Esophagus squamous epithelium (tissue), 5 donors: ENCODE results near the gene PURA. TPM values are rescaled to one million over a fixed set of nuclear protein-coding genes. Genes with fewer than 3 reads are reported as not detected.

Experiments used
- DNase-seq: peaks from one replicate; lab custom pipeline; 2025; lab: John Stamatoyannopoulos, UW
- H3K27ac ChIP-seq, 4 donors: fragments of 200-600 bp; sonication (generic); one replicate each; pipeline ENCODE4 v1.5.1; 2016 to 2019; ENCODE audit warnings: mild to moderate bottlenecking in 1 of 4
- H3K27me3 ChIP-seq, 4 donors: fragments of 200-600 bp; sonication (generic); 1 replicate in 3 of 4; 2 replicates in 1 of 4; pipeline versions ENCODE4 v1.5.1 to v1.6.0; 2017 to 2021; ENCODE audit warnings: antibody characterized with exemption in 1 of 4
- H3K36me3 ChIP-seq, 3 donors: fragments of 200-600 bp; sonication (generic); one replicate each; pipeline ENCODE4 v1.5.1; 2016 to 2019
- H3K4me1 ChIP-seq, 3 donors: fragments of 200-600 bp; sonication (generic); one replicate each; pipeline ENCODE4 v1.5.1; 2017 to 2019
- H3K4me3 ChIP-seq, 4 donors: fragments of 200-600 bp; sonication (generic); 1 replicate in 3 of 4; 2 replicates in 1 of 4; pipeline ENCODE4 v1.5.1; 2016 to 2019; ENCODE audit warnings: mild to moderate bottlenecking in 2 of 4, moderate library complexity in 1 of 4
- H3K9me3 ChIP-seq, 3 donors: fragments of 200-600 bp; sonication (generic); one replicate each; pipeline ENCODE4 v1.5.1; 2016 to 2019
- POLR2A ChIP-seq, 4 donors: fragments of 450-650 bp; IDR thresholded peaks; one replicate each; pipeline ENCODE4 v1.6.1; 2017; ENCODE audit warnings: antibody characterized with exemption in 4 of 4, mild to moderate bottlenecking in 4 of 4, moderate library complexity in 3 of 4
- WGBS, 2 donors: methylation state at CpG; one replicate each; pipeline ENCODE4 v1.1.5; 2018; 5-methylcytosine and 5-hydroxymethylcytosine counted together
- intact Hi-C: fragments of 100-400 bp; cut with DNase I; formaldehyde crosslinking; loops from one replicate; pipeline ENCODE4 v1.15.0; 2022
- total RNA-seq, 4 donors: library from RNA; depleted of rRNA; stranded (reverse); fragments of >200 nt; gene quantifications; one replicate each; pipeline ENCODE4 v1.1.0, GENCODE V29; 2016
- TF ChIP-seq, protein P1 (sequence below), 6 experiments: fragments of 450-650 bp in 4 of 6; fragments of 200-600 bp in 2 of 6; sonication (generic) in 2 of 6; IDR thresholded peaks; one replicate each; pipeline ENCODE4 v1.5.1; 2016 to 2019; ENCODE audit warnings: antibody characterized with exemption in 6 of 6, mild to moderate bottlenecking in 4 of 6, moderate library complexity in 4 of 6
- donor health status: DM: yes; HTN: yes; CAD: no.

Gene PURA
- 10 to 100 TPM in 2 of 4 donors, 1 to 10 TPM in 2; 8.2 to 18.9 (median 10.6) TPM for total RNA-seq

DNA sequence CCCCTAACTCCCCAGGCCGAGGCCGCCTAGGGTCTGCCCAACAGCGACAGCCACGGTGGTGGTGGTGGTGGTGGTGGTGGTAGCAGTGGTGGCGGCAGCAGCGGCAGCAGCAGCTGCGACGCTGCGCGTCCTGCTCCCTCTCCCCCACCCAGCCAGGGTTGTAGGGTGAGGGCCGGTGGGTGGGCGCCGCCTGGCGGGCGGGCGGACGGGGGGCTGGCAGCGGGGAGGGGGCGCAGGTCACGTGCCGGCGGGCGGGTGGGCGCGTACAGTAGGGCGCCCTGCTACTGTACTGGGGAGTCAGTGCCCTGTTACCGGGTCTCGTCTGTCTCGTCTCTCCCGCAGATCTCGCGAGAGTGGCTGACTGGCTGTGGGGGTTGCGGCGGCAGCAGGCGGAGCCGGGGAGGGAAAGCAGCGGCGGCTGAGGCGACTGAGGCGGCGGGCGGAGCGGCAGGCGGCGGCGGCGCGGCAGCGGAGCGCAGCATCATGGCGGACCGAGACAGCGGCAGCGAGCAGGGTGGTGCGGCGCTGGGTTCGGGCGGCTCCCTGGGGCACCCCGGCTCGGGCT lies at the start of gene PURA:
Gene PURA, plus strand, starts transcription at position 411 of the 565 bp plus-strand sequence. Its CDS starts 73 bp downstream, at position 484.
- no peaks in the 10 kb centered on the region for H3K27me3 ChIP-seq
- WGBS, 2 donors, result 0% methylated on average over 2 of the region's 60 CpGs; no CpG with 5 or more reads in 1 of the 2 donors
- intact Hi-C loops, result no loop called here
- peaks cover 34 to 84% (median 40%) of the 10 kb centered on the region in 3 donors for H3K4me1 ChIP-seq
- H3K9me3 ChIP-seq, result no peaks in the 10 kb centered on the region
- peak within 1 kb of the TSS; percentile 54 to 93 (median 86) for H3K4me3 ChIP-seq
- H3K36me3 ChIP-seq, result no peaks in the 10 kb centered on the region
- DNase-seq, result peak; percentile 70
- TF ChIP-seq, protein P1, sequence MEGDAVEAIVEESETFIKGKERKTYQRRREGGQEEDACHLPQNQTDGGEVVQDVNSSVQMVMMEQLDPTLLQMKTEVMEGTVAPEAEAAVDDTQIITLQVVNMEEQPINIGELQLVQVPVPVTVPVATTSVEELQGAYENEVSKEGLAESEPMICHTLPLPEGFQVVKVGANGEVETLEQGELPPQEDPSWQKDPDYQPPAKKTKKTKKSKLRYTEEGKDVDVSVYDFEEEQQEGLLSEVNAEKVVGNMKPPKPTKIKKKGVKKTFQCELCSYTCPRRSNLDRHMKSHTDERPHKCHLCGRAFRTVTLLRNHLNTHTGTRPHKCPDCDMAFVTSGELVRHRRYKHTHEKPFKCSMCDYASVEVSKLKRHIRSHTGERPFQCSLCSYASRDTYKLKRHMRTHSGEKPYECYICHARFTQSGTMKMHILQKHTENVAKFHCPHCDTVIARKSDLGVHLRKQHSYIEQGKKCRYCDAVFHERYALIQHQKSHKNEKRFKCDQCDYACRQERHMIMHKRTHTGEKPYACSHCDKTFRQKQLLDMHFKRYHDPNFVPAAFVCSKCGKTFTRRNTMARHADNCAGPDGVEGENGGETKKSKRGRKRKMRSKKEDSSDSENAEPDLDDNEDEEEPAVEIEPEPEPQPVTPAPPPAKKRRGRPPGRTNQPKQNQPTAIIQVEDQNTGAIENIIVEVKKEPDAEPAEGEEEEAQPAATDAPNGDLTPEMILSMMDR (IDR thresholded peaks at IDR 0.05), result peak in 1 of 6 experiments; percentile 29
- peak in 2 of 4 donors; percentile 72 to 89 for TF ChIP-seq POLR2A (IDR thresholded peaks at IDR 0.05)
- peak within 1 kb of the TSS; percentile 92 to 97 (median 96) for H3K27ac ChIP-seq

DNA sequence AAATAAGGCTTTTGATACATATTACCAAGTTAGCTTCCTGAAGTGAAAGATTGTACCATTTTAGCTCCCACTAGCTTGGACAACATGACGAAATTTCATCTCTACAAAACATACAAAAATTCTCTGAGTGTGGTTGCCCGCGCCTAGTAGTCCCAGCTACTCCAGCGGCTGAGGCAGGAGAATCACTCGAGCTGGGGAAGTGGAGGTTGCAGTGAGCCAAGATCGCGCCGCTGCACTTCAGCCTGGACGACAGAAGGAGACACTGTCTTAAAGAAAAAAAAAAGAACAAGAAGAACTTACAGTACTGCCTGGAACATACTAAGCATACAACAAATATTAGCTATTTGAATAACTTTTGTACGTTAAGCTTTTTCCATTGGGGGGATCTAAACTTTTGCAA lies 41.1 kb upstream of the PURA start:
- Histone ChIP-seq H3K27me3 (peaks cover 0 to 8% (median 0%) of the 10 kb centered on the region in 4 donors), H3K4me1 (peaks cover 0 to 3% (median 0%) of the 10 kb centered on the region in 3 donors), H3K9me3 (no peaks in the 10 kb centered on the region), H3K4me3 (no peak overlapping the region), H3K27ac (no peak overlapping the region), H3K36me3 (no peaks in the 10 kb centered on the region)
- no peak for TF ChIP-seq POLR2A (IDR thresholded peaks at IDR 0.05)
- TF ChIP-seq, protein P1 (IDR thresholded peaks at IDR 0.05), result no peak
- 52 to 64% methylated on average over 10 of the region's 10 CpGs for WGBS, 2 donors
- no peak for DNase-seq
- intact Hi-C loops, result loop anchor here (5.0 kb wide), 1 partner anchor 84 kb away; no protein-coding TSS in a partner anchor

DNA sequence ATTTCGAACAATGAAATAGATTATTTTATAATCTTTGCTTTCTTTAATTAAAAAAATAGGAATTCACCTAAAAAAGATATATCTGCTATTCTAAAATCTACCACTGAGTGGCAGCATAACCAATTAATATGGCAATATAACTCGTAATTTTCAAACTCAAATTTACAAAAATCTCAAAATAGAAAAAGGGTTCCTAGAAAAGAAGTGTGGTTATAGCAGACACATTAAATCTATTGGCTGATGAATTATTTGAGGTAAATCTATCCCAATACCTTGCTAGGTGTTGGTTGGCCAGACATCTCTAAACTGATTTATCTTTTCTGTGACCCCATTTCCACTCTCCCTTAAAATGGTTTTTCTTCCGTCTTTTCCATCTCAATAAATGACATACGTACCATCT lies 40.6 kb upstream of the PURA start:
- WGBS, 2 donors, result 10 to 16% methylated on average over 4 of the region's 4 CpGs
- H3K9me3 ChIP-seq, result no peaks in the 10 kb centered on the region
- H3K36me3 ChIP-seq, result no peaks in the 10 kb centered on the region
- H3K4me3 ChIP-seq, result no peak overlapping the region
- TF ChIP-seq POLR2A (IDR thresholded peaks at IDR 0.05), result no peak
- TF ChIP-seq, protein P1 (IDR thresholded peaks at IDR 0.05), result peak in 5 of 6 experiments; percentile 34 to 76 (median 71)
- no peak for DNase-seq
- peaks cover 0 to 8% (median 0%) of the 10 kb centered on the region in 4 donors for H3K27me3 ChIP-seq
- H3K4me1 ChIP-seq, result peaks cover 0 to 3% (median 0%) of the 10 kb centered on the region in 3 donors
- intact Hi-C loops, result loop anchor here (5.0 kb wide), 1 partner anchor 84 kb away; no protein-coding TSS in a partner anchor
- no peak overlapping the region for H3K27ac ChIP-seq

DNA sequence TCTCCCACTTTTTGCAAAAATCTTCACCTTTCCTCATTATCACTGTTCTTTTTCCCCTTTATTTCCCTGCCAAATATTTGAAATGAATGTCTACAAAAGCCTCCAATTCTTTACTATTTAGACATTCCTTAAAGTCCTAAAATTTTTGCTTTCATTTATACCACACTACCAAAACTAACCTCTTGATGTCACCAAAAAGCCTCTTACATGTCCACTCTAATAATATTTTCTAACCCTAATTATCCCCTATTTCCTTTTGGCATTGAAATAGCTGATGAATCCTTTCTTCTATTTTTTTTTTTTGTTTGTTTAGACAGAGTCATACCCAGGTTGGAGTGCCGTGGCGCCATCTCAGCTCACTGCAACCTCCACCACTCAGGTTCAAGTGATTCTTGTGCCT lies 38.5 kb upstream of the PURA start:
- Histone ChIP-seq H3K9me3 (no peaks in the 10 kb centered on the region), H3K27me3 (peaks cover 0 to 12% (median 0%) of the 10 kb centered on the region in 4 donors), H3K4me1 (peaks cover 0 to 3% (median 0%) of the 10 kb centered on the region in 3 donors), H3K4me3 (no peak overlapping the region), H3K36me3 (no peaks in the 10 kb centered on the region), H3K27ac (no peak overlapping the region)
- 14 to 39% methylated on average over 2 of the region's 2 CpGs for WGBS, 2 donors
- intact Hi-C loops, result no loop called here
- DNase-seq, result no peak
- TF ChIP-seq, protein P1 (IDR thresholded peaks at IDR 0.05), result peak in 3 of 6 experiments; percentile 9 to 38 (median 16)
- TF ChIP-seq POLR2A (IDR thresholded peaks at IDR 0.05), result no peak

DNA sequence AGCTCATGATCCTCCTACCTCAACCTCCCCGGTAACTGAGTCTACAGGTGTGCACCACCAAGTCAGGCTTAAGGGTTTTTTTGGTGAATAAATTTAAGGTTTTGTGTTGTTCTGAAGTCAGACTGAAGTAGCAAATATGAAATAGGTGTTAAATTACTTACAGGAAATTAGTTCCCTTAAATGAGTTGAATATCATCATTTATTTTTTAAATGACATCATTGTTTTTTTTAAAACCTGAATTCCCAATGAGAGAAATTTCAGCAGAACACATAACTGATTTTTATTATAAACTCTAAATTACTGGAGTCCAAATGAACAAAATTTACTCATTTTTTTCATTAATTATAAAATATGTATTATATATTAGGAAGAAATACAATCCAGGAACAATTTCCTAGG lies 37.8 kb upstream of the PURA start:
- Histone ChIP-seq H3K9me3 (no peaks in the 10 kb centered on the region), H3K4me1 (peaks cover 0 to 3% (median 0%) of the 10 kb centered on the region in 3 donors), H3K27ac (no peak overlapping the region), H3K36me3 (no peaks in the 10 kb centered on the region), H3K4me3 (no peak overlapping the region), H3K27me3 (peaks cover 0 to 12% (median 0%) of the 10 kb centered on the region in 4 donors)
- TF ChIP-seq, protein P1 (IDR thresholded peaks at IDR 0.05), result no peak
- no peak for TF ChIP-seq POLR2A (IDR thresholded peaks at IDR 0.05)
- WGBS, 2 donors, result 81 to 93% methylated on average over 1 of the region's 1 CpG
- intact Hi-C loops, result no loop called here
- DNase-seq, result no peak
